Left renal pelvis (tissue), 4 donors: ENCODE measurements around the gene FLOT1. TPM values are rescaled to one million over a fixed set of nuclear protein-coding genes. Genes with fewer than 3 reads are reported as not detected.
A peak's percentile ranks its signal among the peaks of the same experiment; 100 is the strongest.
"Not testable (repeated sequence)": the region's sequence is repeated elsewhere in the genome, so short reads cannot be mapped to it uniquely, and the experiment has no call there.

ENCODE experiments used
- DNase-seq, 4 donors: peaks; one replicate each; pipeline ENCODE4 v3.0.0-alpha.2; 2013; ENCODE audit warnings: low read depth in 4 of 4, low spot score in 3 of 4
- polyA plus RNA-seq, 4 donors: library from polyadenylated mRNA; unstranded; fragments of 120-200 nt; gene quantifications; one replicate each; pipeline ENCODE4 v1.2.1, GENCODE V29; 2013; ENCODE audit not compliant: insufficient read length in 4 of 4

Gene FLOT1
- polyA plus RNA-seq, 4 donors: 103 to 143 (median 138) TPM

DNA sequence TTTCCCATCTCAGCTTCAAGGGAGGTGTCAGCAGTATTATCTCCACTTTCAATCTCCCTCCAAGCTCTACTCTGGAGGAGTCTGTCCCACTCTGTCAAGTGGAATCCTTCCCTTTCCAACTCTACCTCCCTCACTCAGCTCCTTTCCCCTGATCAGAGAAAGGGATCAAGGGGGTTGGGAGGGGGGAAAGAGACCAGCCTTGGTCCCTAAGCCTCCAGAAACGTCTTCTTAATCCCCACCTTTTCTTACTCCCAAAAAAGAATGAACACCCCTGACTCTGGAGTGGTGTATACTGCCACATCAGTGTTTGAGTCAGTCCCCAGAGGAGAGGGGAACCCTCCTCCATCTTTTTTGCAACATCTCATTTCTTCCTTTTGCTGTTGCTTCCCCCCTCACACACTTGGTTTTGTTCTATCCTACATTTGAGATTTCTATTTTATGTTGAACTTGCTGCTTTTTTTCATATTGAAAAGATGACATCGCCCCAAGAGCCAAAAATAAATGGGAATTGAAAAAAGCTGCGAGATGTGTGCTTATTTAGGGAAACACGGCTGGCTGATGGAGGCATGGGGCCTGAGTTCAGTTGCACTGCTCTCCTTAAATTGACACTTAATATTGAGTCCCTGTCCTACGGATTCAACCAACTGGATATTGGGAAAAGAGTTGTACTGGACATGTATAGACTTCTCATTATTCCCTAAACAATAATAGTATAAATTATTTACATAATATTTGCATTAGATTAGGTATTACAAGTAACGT lies 17.4 kb downstream of the FLOT1 start:
- DNase-seq: no peak

GRCh38 chr6:30723843-30724741 lies 18.4 kb downstream of the FLOT1 start:
- DNase-seq: not testable (repeated sequence)

GRCh38 chr6:30723159-30723842 lies 19.2 kb downstream of the FLOT1 start:
- not testable (repeated sequence) for DNase-seq

- DNase-seq: no peak
These were observed 20.0 kb downstream of the FLOT1 start for GRCh38 chr6:30722280-30723112.

DNA sequence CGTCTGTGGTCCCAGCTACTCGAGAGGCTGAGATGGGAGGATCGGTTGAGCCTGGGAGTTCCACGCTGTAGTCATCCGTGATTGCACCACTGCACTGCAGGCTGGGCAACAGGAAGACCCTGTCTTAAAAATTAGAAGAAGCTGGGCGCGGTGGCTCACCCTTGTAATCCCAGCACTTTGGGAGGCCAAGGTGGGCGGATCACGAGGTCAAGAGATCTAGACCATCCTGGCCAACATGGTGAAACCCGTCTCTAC lies 20.5 kb downstream of the FLOT1 start:
- DNase-seq: not testable (repeated sequence)

- peak in 3 of 4 donors; percentile 77 to 84 (median 83) for DNase-seq
These were observed 21.1 kb downstream of the FLOT1 start for GRCh38 chr6:30721198-30722024.

GRCh38 chr6:30720738-30721197 lies 21.7 kb downstream of the FLOT1 start:
- no peak for DNase-seq

DNA sequence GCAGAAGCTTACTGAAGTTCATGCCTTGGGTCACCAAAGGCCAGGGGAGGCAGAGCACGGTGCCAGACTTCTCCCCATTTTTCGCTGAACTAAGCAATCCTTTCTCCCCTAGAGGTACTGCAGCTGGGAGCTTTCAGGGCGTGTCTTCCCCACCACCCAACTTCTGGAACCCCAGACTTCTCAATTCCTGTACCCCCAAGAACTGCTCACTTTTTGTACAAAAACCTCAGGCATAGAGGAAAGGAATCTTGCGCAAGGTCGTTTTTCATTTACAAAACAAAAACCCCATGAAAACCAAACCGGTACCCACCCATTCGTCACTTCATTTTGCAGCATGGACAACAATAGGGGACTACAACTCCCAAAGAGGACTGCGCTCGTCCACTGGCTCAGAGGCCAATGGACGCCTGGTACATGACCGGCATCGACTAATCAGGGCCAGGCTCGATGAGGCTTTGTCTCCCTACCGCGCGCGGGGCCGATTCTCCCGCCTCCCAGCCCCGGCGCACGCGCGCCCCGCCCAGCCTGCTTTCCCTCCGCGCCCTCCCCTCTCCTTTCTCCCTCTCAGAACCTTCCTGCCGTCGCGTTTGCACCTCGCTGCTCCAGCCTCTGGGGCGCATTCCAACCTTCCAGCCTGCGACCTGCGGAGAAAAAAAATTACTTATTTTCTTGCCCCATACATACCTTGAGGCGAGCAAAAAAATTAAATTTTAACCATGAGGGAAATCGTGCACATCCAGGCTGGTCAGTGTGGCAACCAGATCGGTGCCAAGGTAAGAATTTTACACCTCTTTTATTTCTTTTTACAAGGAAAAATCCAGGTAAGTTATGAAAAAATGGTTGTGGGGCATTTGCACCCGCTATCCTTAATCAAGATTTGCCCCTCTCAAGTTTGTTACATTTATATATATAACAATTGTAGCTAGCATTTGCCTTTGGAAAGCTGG lies 22.4 kb downstream of the FLOT1 start, which contains the start of gene TUBB:
TSS of gene TUBB (plus strand) at position 562 of the 947 bp plus-strand sequence. CDS start at position 717, 155 bp downstream.
- DNase-seq: peak; percentile 92 to 95 (median 94)

DNA sequence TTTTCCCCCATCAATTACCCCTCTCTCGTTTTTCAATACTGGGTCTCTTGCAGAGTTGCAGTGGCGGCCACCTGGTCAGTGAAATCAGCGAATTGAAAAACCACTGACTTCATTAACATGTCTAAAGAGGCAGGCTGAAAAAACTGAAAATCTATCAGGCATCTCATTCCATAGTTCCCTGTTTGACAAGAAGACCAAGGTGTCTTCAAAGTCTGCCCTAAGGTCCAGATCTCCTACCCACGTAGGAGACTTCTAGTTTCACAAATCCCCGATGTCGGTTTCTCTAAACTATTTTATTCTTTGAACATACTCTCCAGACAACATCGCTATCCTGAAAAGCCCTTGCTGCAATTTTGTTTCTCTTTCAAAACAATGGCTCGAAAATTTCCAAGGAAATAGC lies 23.1 kb downstream of the FLOT1 start:
- no peak for DNase-seq

GRCh38 chr6:30717845-30718720 lies 24.4 kb downstream of the FLOT1 start:
- not testable (repeated sequence) for DNase-seq

- peak; percentile 97 to 99 (median 99) for DNase-seq
These were observed 25.2 kb downstream of the FLOT1 start, which contains the start of gene MDC1 for GRCh38 chr6:30717129-30717844. Gene MDC1 (minus strand): TSS chr6:30717281. CDS start chr6:30715175, 2,106 bp downstream.

- DNase-seq: no peak
These were observed 25.7 kb downstream of the FLOT1 start for GRCh38 chr6:30716879-30717128.

DNA sequence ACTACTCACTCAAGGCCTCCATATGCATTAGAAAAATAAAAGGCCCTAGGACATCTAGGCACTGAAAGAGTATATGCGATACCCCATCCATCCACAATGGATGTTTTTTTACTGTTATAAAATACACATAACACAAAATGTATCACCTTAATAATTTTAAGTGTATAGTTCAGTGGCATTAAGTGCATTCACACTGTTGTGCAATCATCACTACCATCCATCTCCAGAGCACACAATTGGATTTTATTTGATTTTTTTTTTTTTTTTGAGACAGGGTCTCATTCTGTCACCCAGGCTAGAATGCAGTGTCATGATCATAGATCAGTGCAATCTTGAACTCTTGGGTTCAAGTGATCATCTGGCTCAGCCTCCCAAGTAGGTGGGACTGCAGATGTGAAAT lies 28.2 kb downstream of the FLOT1 start:
- no peak for DNase-seq

DNA sequence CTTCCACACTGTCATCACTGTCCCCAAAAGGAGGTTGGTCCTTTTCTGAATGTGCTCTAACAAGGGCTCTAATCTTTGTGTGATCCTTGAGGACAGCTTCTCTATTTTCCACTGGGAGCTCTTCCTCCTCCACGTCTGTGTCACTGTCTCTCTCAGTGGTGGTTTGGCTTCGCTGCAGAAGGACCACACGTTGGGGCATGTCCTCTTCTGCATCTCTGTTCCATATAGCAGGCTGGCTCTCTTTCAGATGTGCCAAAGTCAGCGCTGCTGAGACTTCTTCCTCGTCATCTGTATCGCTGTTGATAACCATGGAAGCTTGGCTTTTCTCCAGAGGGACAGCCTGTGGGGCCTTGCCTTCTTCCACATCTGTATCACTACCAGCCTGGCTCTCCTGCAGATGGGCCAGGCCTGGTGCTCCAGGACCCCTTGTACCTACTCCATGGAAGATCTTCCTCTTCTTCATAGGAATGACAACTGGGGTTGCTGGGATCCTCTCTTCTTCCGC lies 30.0 kb downstream of the FLOT1 start:
- no peak for DNase-seq

GRCh38 chr6:30711758-30712380 lies 30.6 kb downstream of the FLOT1 start:
- DNase-seq: no peak
